Neural progenitor cell (in vitro differentiated cells): ENCODE results near the gene SNRNP27. TPM values are rescaled to one million over a fixed set of nuclear protein-coding genes. Genes with fewer than 3 reads are reported as not detected.

ENCODE experiments used
- DNase-seq: peaks from one replicate; pipeline ENCODE4 v3.0.0-alpha.2; 2016; ENCODE audit warnings: low spot score
- H2AFZ ChIP-seq: fragments of 200-600 bp; sonication (generic); replicated peaks from 2 replicates; pipeline ENCODE4 v1.6.1; 2016; ENCODE audit warnings: antibody characterized with exemption
- H3F3A ChIP-seq: fragments of 200-600 bp; sonication (generic); 2 replicates; pipeline ENCODE4 v1.6.1; 2016; ENCODE audit warnings: antibody characterized with exemption, low read depth
- H3K27ac ChIP-seq: fragments of 200-600 bp; sonication (generic); 2 replicates; pipeline ENCODE4 v1.5.1; 2016; ENCODE audit warnings: mild to moderate bottlenecking
- H3K27me3 ChIP-seq: fragments of 200-600 bp; sonication (generic); 2 replicates; pipeline ENCODE4 v1.6.1; 2016; ENCODE audit warnings: mild to moderate bottlenecking, moderate library complexity
- H3K36me3 ChIP-seq: fragments of 200-600 bp; sonication (generic); 2 replicates; pipeline ENCODE4 v1.5.1; 2016
- H3K4me1 ChIP-seq: fragments of 200-600 bp; sonication (generic); 2 replicates; pipeline ENCODE4 v1.6.1; 2016; ENCODE audit warnings: mixed run types
- H3K4me2 ChIP-seq: fragments of 200-600 bp; sonication (generic); 2 replicates; pipeline ENCODE4 v1.6.1; 2016
- H3K4me3 ChIP-seq: fragments of 200-600 bp; sonication (generic); 2 replicates; pipeline ENCODE4 v1.5.1; 2016
- H3K79me2 ChIP-seq: fragments of 200-600 bp; sonication (generic); 2 replicates; pipeline ENCODE4 v1.6.1; 2016; ENCODE audit warnings: low read depth
- H3K9ac ChIP-seq: fragments of 200-600 bp; sonication (generic); 2 replicates; pipeline ENCODE4 v1.6.1; 2016
- H3K9me3 ChIP-seq: fragments of 200-600 bp; sonication (generic); 2 replicates; pipeline ENCODE4 v1.5.1; 2016; ENCODE audit warnings: low read depth
- H4K20me1 ChIP-seq: fragments of 200-600 bp; sonication (generic); 2 replicates; pipeline ENCODE4 v1.6.1; 2016; ENCODE audit warnings: low read depth
- H3K27ac Mint-ChIP-seq: 3 replicates; pipeline ENCODE4 v1.8.0; 2021; ENCODE audit warnings: mixed read lengths
- H3K27me3 Mint-ChIP-seq: 2 replicates; pipeline ENCODE4 v1.8.0; 2022; ENCODE audit warnings: low read depth, mild to moderate bottlenecking, inconsistent platforms, moderate library complexity, mixed read lengths; ENCODE audit not compliant: insufficient read depth
- H3K36me3 Mint-ChIP-seq: 3 replicates; pipeline ENCODE4 v1.8.0; 2021; ENCODE audit warnings: mixed read lengths
- H3K4me1 Mint-ChIP-seq: 3 replicates; pipeline ENCODE4 v1.8.0; 2021; ENCODE audit warnings: mixed read lengths
- H3K4me3 Mint-ChIP-seq: 3 replicates; pipeline ENCODE4 v1.8.0; 2021; ENCODE audit warnings: mild to moderate bottlenecking, moderate library complexity, mixed read lengths
- H3K9me3 Mint-ChIP-seq: 3 replicates; pipeline ENCODE4 v1.8.0; 2020; ENCODE audit warnings: mixed read lengths
- EZH2 ChIP-seq: fragments of 200-600 bp; sonication (generic); IDR thresholded peaks from 2 replicates; pipeline ENCODE4 v1.6.1; 2017; ENCODE audit warnings: antibody characterized with exemption, mild to moderate bottlenecking, moderate library complexity
- EZH2phosphoT487 ChIP-seq: fragments of 200-600 bp; sonication (generic); IDR thresholded peaks from 2 replicates; pipeline ENCODE4 v1.6.1; 2017; ENCODE audit warnings: antibody characterized with exemption
- total RNA-seq: library from RNA; depleted of rRNA; stranded (reverse); fragments of >200 nt; gene quantifications from 2 replicates; pipeline ENCODE4 v1.2.3, GENCODE V29; 2015; ENCODE audit warnings: low replicate concordance
- TF ChIP-seq, protein P1 (sequence below): fragments of 200-600 bp; sonication (generic); IDR thresholded peaks from 2 replicates; pipeline ENCODE4 v1.5.1; 2017; ENCODE audit warnings: antibody characterized with exemption, mild to moderate bottlenecking

Gene SNRNP27
- total RNA-seq, 1 donor from 2014 or later: 131 TPM

DNA sequence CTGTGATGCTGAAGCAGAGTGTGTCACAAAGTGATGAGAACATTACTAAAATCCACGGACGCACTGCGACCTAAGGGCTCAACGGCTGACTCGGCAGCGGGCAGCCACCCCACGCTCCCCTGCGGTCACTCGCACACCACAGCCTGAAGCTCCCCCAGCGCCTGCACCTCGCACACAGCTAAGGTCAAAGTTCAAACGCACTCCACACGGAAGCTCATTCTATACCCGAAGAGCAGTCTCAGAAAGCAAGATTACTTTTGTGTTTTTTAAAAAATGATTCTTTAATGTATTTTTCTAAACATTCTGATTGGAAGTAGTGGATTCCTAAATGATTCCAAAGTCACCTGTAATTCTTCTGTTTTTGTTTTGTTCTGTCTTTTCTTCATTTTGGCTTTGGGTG, 46.0 kb downstream of the SNRNP27 start:
- peaks cover 29% of the 10 kb centered on the region for H3K4me1 ChIP-seq
- no peaks in the 10 kb centered on the region for H3K36me3 ChIP-seq
- no peak overlapping the region for H3K27ac ChIP-seq
- TF ChIP-seq, protein P1, sequence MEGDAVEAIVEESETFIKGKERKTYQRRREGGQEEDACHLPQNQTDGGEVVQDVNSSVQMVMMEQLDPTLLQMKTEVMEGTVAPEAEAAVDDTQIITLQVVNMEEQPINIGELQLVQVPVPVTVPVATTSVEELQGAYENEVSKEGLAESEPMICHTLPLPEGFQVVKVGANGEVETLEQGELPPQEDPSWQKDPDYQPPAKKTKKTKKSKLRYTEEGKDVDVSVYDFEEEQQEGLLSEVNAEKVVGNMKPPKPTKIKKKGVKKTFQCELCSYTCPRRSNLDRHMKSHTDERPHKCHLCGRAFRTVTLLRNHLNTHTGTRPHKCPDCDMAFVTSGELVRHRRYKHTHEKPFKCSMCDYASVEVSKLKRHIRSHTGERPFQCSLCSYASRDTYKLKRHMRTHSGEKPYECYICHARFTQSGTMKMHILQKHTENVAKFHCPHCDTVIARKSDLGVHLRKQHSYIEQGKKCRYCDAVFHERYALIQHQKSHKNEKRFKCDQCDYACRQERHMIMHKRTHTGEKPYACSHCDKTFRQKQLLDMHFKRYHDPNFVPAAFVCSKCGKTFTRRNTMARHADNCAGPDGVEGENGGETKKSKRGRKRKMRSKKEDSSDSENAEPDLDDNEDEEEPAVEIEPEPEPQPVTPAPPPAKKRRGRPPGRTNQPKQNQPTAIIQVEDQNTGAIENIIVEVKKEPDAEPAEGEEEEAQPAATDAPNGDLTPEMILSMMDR: no peak
- no peak for TF ChIP-seq EZH2phosphoT487
- no peak for TF ChIP-seq EZH2
- no peak overlapping the region for H3K4me3 ChIP-seq
- H3K79me2 ChIP-seq: no peaks in the 10 kb centered on the region
- Mint-ChIP-seq H3K27me3 (peaks cover 8% of the 10 kb centered on the region), H3K27ac (no peak overlapping the region), H3K4me1 (peaks cover 21% of the 10 kb centered on the region), H3K36me3 (peaks cover 20% of the 10 kb centered on the region), H3K9me3 (no peaks in the 10 kb centered on the region), H3K4me3 (peak overlapping the region; percentile 54)
- H3K9ac ChIP-seq: no peak overlapping the region
- DNase-seq: peak; percentile 35
- peaks cover 4% of the 10 kb centered on the region for H3F3A ChIP-seq
- H3K9me3 ChIP-seq: no peaks in the 10 kb centered on the region
- H3K4me2 ChIP-seq: peak overlapping the region; percentile 52
- no peaks in the 10 kb centered on the region for H3K27me3 ChIP-seq
- no peaks in the 10 kb centered on the region for H4K20me1 ChIP-seq
- no peak overlapping the region for H2AFZ ChIP-seq

DNA sequence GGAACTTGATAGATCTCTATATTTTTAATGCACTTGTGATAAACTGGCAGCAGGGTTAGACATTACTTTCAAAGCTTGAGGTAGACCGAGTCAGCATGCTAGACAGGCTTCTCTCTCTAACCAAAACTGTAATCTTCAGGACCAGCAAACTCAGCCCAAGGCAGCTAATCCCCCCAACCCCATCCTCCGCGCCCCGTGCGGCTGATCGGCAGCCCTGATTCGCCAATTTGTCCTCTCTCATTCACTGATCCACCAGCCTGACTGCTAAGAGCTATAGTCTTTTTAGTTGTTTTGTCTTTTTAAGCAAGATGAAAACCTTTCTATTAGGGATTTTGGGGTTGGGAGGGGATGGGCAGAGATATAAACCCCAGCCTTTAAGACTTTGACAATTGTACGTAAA, 46.9 kb downstream of the SNRNP27 start:
- Histone ChIP-seq H3K27me3 (no peaks in the 10 kb centered on the region), H3K4me3 (no peak overlapping the region), H2AFZ (no peak overlapping the region), H3K4me2 (peak overlapping the region; percentile 52), H4K20me1 (no peaks in the 10 kb centered on the region), H3F3A (peaks cover 4% of the 10 kb centered on the region), H3K27ac (no peak overlapping the region), H3K4me1 (peaks cover 29% of the 10 kb centered on the region), H3K9ac (no peak overlapping the region), H3K79me2 (no peaks in the 10 kb centered on the region), H3K36me3 (no peaks in the 10 kb centered on the region), H3K9me3 (no peaks in the 10 kb centered on the region)
- Mint-ChIP-seq H3K27me3 (peaks cover 6% of the 10 kb centered on the region), H3K9me3 (no peaks in the 10 kb centered on the region), H3K4me1 (peaks cover 21% of the 10 kb centered on the region), H3K27ac (peak overlapping the region; percentile 74), H3K36me3 (peaks cover 20% of the 10 kb centered on the region), H3K4me3 (no peak overlapping the region)
- TF ChIP-seq, protein P1: no peak
- TF ChIP-seq EZH2: no peak
- TF ChIP-seq EZH2phosphoT487: no peak
- peak; percentile 75 for DNase-seq

DNA sequence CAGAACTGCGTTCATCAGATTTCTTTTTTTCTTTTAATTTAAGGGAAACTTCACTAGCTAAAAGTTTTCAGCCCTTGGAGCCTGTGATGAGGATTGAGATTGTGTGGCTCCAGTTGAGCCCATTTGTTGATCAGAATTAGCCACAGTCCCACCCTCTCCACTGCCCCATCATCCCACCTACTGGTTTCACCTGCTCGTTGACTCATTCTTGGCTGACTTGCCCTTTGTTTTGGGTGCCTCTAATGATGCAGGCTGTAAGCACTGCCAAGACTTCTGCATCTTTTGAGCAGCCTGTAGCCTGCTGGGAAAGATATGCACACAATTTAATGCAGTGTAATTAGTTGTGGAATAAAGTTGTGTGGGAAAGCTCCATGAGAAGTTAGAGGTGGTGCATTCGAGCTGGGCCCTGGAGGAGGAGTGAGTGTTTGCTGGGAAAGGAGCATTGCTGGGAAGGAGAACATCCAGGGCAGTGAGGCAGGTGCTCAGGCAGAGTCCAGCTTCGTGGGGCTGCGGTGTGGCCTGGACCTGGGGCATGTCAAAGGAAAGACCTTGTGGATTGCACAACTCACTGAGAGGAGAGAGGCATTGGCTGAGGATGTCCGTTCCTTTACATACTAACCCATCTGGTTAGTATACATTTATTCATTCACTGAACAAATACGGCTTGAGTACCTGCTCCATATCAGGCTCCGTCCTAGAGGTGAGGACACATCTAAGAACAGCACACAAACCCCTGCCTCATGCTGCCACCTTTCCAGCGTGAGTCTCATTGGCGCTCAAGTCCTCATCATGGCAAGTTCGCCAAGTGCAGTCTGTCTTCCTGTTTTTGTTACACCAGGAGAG, 49.5 kb downstream of the SNRNP27 start:
- Histone ChIP-seq H3K4me2 (peak overlapping the region; percentile 30), H2AFZ (no peak overlapping the region), H3K27me3 (no peaks in the 10 kb centered on the region), H3K4me1 (peaks cover 30% of the 10 kb centered on the region), H3F3A (peaks cover 4% of the 10 kb centered on the region), H3K27ac (no peak overlapping the region), H3K9ac (no peak overlapping the region), H3K79me2 (no peaks in the 10 kb centered on the region), H3K4me3 (no peak overlapping the region), H4K20me1 (no peaks in the 10 kb centered on the region), H3K9me3 (no peaks in the 10 kb centered on the region), H3K36me3 (no peaks in the 10 kb centered on the region)
- H3K27ac Mint-ChIP-seq: no peak overlapping the region
- DNase-seq: no peak
- peaks cover 21% of the 10 kb centered on the region for H3K4me1 Mint-ChIP-seq
- peaks cover 2% of the 10 kb centered on the region for H3K27me3 Mint-ChIP-seq
- H3K4me3 Mint-ChIP-seq: no peak overlapping the region
- H3K9me3 Mint-ChIP-seq: no peaks in the 10 kb centered on the region
- TF ChIP-seq, protein P1: no peak
- TF ChIP-seq EZH2 (no peak), EZH2phosphoT487 (no peak)
- peaks cover 10% of the 10 kb centered on the region for H3K36me3 Mint-ChIP-seq
